MM.1S (cell line): Measurements from ENCODE around the gene A4GNT.

Source experiments
- DNase-seq: peaks from one replicate; pipeline ENCODE4 v3.0.0-alpha.2; 2015
- H2AFZ ChIP-seq: fragments of 300-600 bp; sonication (generic); 2 replicates; pipeline ENCODE4 v1.6.0; 2016; ENCODE audit warnings: antibody characterized with exemption, low read length
- H3F3A ChIP-seq: fragments of 300-600 bp; sonication (generic); 2 replicates; pipeline ENCODE4 v1.6.1; 2016; ENCODE audit warnings: mild to moderate bottlenecking, antibody characterized with exemption, low read length, moderate library complexity, mixed read lengths; ENCODE audit not compliant: insufficient read depth
- H3K27ac ChIP-seq: fragments of 300-600 bp; sonication (generic); 2 replicates; pipeline ENCODE4 v1.5.1; 2016; ENCODE audit warnings: mild to moderate bottlenecking, low read length
- H3K27me3 ChIP-seq: fragments of 300-600 bp; sonication (generic); replicated peaks from 2 replicates; pipeline ENCODE4 v1.6.0; 2016; ENCODE audit warnings: low read length; ENCODE audit not compliant: insufficient read depth
- H3K36me3 ChIP-seq: fragments of 300-600 bp; sonication (generic); replicated peaks from 2 replicates; pipeline ENCODE4 v1.6.1; 2016; ENCODE audit warnings: mild to moderate bottlenecking, low read length, mixed read lengths; ENCODE audit not compliant: insufficient read depth
- H3K4me1 ChIP-seq: fragments of 300-600 bp; sonication (generic); 2 replicates; pipeline ENCODE4 v1.6.1; 2016; ENCODE audit warnings: low read length, mixed read lengths
- H3K4me2 ChIP-seq: fragments of 300-600 bp; sonication (generic); 2 replicates; pipeline ENCODE4 v1.6.0; 2016; ENCODE audit warnings: low read depth, low read length
- H3K4me3 ChIP-seq: fragments of 300-600 bp; sonication (generic); 2 replicates; pipeline ENCODE4 v1.5.1; 2016; ENCODE audit warnings: low read length, mixed read lengths
- H3K79me2 ChIP-seq: fragments of 300-600 bp; sonication (generic); 2 replicates; pipeline ENCODE4 v1.6.1; 2016; ENCODE audit warnings: mixed run types, low read length, mixed read lengths
- H3K9ac ChIP-seq: fragments of 300-600 bp; sonication (generic); 2 replicates; pipeline ENCODE4 v1.6.1; 2016; ENCODE audit warnings: low read length, mixed read lengths
- H3K9me2 ChIP-seq: fragments of 300-600 bp; sonication (generic); replicated peaks from 2 replicates; pipeline ENCODE4 v1.6.1; 2016; ENCODE audit warnings: mild to moderate bottlenecking, low read length, mixed read lengths; ENCODE audit not compliant: insufficient read depth
- H3K9me3 ChIP-seq: fragments of 300-600 bp; sonication (generic); replicated peaks from 2 replicates; pipeline ENCODE4 v1.6.1; 2016; ENCODE audit warnings: mild to moderate bottlenecking, low read length, mixed read lengths; ENCODE audit not compliant: insufficient read depth
- H4K20me1 ChIP-seq: fragments of 300-600 bp; sonication (generic); 2 replicates; pipeline ENCODE4 v1.6.1; 2016; ENCODE audit warnings: mild to moderate bottlenecking, low read length, moderate library complexity, mixed read lengths; ENCODE audit not compliant: insufficient read depth
- CTCF ChIP-seq: fragments of 300-600 bp; sonication (generic); IDR thresholded peaks from 2 replicates; pipeline ENCODE4 v1.5.1; 2016; ENCODE audit warnings: antibody characterized with exemption, low read length, mixed read lengths
- EZH2 ChIP-seq: fragments of 300-600 bp; sonication (generic); optimal IDR thresholded peaks from 2 replicates; pipeline ENCODE3; 2017; ENCODE audit warnings: low read depth, mild to moderate bottlenecking, antibody characterized with exemption, low read length, mixed read lengths
- EZH2phosphoT487 ChIP-seq: fragments of 300-600 bp; sonication (generic); IDR thresholded peaks from 2 replicates; pipeline ENCODE4 v1.6.1; 2018; ENCODE audit warnings: antibody characterized with exemption, low read length

Gene A4GNT

GRCh38 chr3:138132239-138132638 is at the start of gene A4GNT:
Gene A4GNT (minus strand): TSS chr3:138132390. CDS start chr3:138131256, 1,134 bp downstream.
- H3K4me3 ChIP-seq: no peak within 1 kb of the TSS
- H4K20me1 ChIP-seq: no peaks in the 10 kb centered on the region
- no peaks in the 10 kb centered on the region for H3K79me2 ChIP-seq
- TF ChIP-seq EZH2phosphoT487: no peak
- no peak for TF ChIP-seq EZH2
- no peak for TF ChIP-seq CTCF
- no peaks in the 10 kb centered on the region for H3K27me3 ChIP-seq
- no peak within 1 kb of the TSS for H3K9ac ChIP-seq
- no peak within 1 kb of the TSS for H3K4me2 ChIP-seq
- no peaks in the 10 kb centered on the region for H3K9me3 ChIP-seq
- no peaks in the 10 kb centered on the region for H3K9me2 ChIP-seq
- no peak within 1 kb of the TSS for H3K27ac ChIP-seq
- no peak for DNase-seq
- H3F3A ChIP-seq: no peaks in the 10 kb centered on the region
- no peaks in the 10 kb centered on the region for H3K4me1 ChIP-seq
- no peak within 1 kb of the TSS for H2AFZ ChIP-seq
- no peaks in the 10 kb centered on the region for H3K36me3 ChIP-seq

GRCh38 chr3:138180375-138181029 is 48.3 kb upstream of the A4GNT start:
- Histone ChIP-seq H3K27me3 (0 out of 2 replicates have a peak, but pooled peaks cover 5% of the 10 kb centered on the region), H3K27ac (no peak overlapping the region), H3F3A (no peaks in the 10 kb centered on the region), H3K4me2 (no peak overlapping the region), H4K20me1 (no peaks in the 10 kb centered on the region), H2AFZ (no peak overlapping the region), H3K9me3 (no peaks in the 10 kb centered on the region), H3K4me1 (no peaks in the 10 kb centered on the region), H3K9ac (no peak overlapping the region), H3K9me2 (no peaks in the 10 kb centered on the region), H3K79me2 (no peaks in the 10 kb centered on the region), H3K36me3 (no peaks in the 10 kb centered on the region), H3K4me3 (no peak overlapping the region)
- DNase-seq: peak; percentile 49
- TF ChIP-seq CTCF (peak; percentile 67), EZH2phosphoT487 (no peak), EZH2 (no peak)

- no peak for TF ChIP-seq CTCF
- no peak for TF ChIP-seq EZH2phosphoT487
- no peak for TF ChIP-seq EZH2
Observed at GRCh38 chr3:138174421-138175131, 42.4 kb upstream of the A4GNT start, which contains the start of gene DBR1. Gene DBR1 (minus strand): TSS chr3:138174921. CDS start chr3:138174795, 126 bp downstream.

More at GRCh38 chr3:138174421-138175131, 42.4 kb upstream of the A4GNT start, which contains the start of gene DBR1:
- Histone ChIP-seq H3K9me3 (no peaks in the 10 kb centered on the region), H3K4me3 (peak within 1 kb of the TSS; percentile 74), H4K20me1 (no peaks in the 10 kb centered on the region), H3K27me3 (no peaks in the 10 kb centered on the region), H3K4me2 (peak within 1 kb of the TSS; percentile 71), H3F3A (peaks cover 4% of the 10 kb centered on the region), H2AFZ (peak within 1 kb of the TSS; percentile 79), H3K9ac (peak within 1 kb of the TSS; percentile 75), H3K36me3 (no peaks in the 10 kb centered on the region; the same call in 1 of the 2 replicates), H3K9me2 (no peaks in the 10 kb centered on the region), H3K4me1 (no peaks in the 10 kb centered on the region), H3K27ac (peak within 1 kb of the TSS; percentile 61; the same call in 1 of the 2 replicates), H3K79me2 (peaks cover 16% of the 10 kb centered on the region)
- DNase-seq: peak; percentile 81
